ENCODE measurements around the gene STOM.

STOM gene

DNA sequence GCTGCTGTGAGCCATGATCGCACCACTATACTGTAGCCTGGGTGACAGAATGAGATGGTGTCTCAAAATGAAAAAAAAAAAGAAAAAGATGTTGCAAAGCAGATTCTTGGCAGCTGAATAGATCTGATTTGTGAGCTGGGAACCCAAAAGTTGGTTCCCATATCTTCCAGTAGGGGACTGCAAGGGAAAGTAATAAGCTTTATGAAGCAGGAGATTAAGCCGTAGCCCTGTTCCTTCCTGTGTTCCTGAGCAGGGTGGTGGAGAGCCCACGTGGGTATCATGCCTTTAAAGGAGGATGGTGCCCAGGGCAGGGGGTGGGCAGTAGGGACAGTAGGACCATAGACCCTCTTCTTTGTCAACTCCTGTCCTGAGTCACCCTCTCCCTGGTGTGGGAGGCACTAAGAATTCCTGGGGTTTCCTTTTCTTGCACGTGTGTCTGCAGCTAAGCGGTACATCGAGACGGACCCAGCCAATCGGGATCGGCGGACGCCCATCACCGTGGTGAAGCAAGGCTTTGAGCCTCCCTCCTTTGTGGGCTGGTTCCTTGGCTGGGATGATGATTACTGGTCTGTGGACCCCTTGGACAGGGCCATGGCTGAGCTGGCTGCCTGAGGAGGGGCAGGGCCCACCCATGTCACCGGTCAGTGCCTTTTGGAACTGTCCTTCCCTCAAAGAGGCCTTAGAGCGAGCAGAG lies 37.9 kb downstream of the STOM start:
- 0 out of 2 replicates have a peak, but pooled peaks cover 9% of the 10 kb centered on the region for H4K20me1 ChIP-seq
- no peak overlapping the region for H3K9ac ChIP-seq
- H3K27ac ChIP-seq, result no peak overlapping the region
- peaks cover 40% of the 10 kb centered on the region for H3K4me1 ChIP-seq
- no peaks in the 10 kb centered on the region for H3K27me3 ChIP-seq
- H3K9me3 ChIP-seq, result no peaks in the 10 kb centered on the region
- no peak overlapping the region for H3K4me3 ChIP-seq
- H3K36me3 ChIP-seq, result peaks cover 60% of the 10 kb centered on the region
- no peak overlapping the region for H3K4me2 ChIP-seq
- no peak for TF ChIP-seq Cebpa-rat (IDR thresholded peaks at IDR 0.05)

DNA sequence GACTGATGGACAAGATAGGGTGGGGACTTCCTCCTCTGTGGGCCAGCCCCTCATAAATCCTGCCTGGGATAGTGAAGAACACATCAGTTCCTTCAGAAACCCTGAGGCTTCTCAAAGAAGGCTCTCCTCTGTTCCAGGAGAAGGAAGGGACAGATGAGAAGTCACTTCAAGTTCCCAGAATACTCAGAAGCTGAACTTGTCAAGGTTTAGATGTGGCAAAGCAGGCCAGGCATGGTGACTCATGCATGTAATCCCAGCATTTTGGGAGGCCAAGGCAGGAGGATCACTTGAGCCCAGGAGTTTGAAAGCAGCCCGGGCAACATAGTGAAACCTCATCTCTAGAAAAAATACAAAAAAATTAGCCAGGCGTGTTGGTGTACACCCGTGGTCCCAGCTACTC lies 38.5 kb downstream of the STOM start:
- Histone ChIP-seq H3K4me2 (no peak overlapping the region), H3K9me3 (no peaks in the 10 kb centered on the region), H4K20me1 (0 out of 2 replicates have a peak, but pooled peaks cover 9% of the 10 kb centered on the region), H3K27ac (no peak overlapping the region), H3K4me1 (peaks cover 34% of the 10 kb centered on the region), H3K36me3 (peaks cover 66% of the 10 kb centered on the region), H3K9ac (no peak overlapping the region), H3K4me3 (no peak overlapping the region), H3K27me3 (no peaks in the 10 kb centered on the region)
- TF ChIP-seq Cebpa-rat (IDR thresholded peaks at IDR 0.05), result no peak

DNA sequence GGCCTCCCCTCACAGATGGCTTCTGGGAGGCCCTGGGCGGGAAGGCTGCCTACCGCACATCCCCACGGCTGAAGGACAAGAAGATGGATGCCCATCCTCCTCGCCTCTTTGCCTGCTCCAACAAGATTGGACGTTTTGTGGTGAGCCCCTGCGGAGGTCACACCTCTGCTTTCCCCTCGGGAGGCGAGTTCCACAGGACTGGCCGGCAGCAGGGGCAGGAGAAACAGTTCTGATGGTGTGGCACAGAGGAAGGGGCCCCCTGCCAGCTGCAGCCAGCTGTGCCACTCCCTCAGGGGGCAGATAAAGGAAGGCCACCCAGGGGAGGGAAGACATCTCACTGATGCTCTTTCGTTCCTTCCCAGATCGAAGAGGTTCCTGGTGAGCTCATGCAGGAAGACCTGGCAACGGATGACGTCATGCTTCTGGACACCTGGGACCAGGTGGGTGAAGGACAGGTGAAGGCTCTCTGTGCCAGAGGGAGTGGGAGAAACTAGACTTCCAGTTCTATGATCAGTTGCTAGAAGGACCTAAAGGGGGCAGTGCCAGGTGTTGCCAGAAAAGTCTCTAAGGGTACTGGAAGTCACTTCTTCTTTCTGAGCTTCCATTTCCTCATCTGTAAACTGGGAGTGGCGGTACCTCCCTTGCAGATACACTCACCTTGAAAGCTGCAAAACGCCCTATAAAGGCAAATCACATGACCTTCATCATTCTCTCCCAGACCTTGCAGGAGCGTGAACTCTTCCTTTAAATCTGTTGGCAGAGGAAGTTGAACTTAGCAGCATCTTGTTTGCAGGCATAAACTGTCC lies 41.0 kb downstream of the STOM start:
- Histone ChIP-seq H3K4me3 (no peak overlapping the region), H3K36me3 (peaks cover 90% of the 10 kb centered on the region), H3K27me3 (no peaks in the 10 kb centered on the region), H3K9me3 (no peaks in the 10 kb centered on the region), H4K20me1 (0 out of 2 replicates have a peak, but pooled peaks cover 3% of the 10 kb centered on the region), H3K27ac (no peak overlapping the region), H3K9ac (no peak overlapping the region), H3K4me2 (no peak overlapping the region), H3K4me1 (peaks cover 10% of the 10 kb centered on the region)
- TF ChIP-seq Cebpa-rat (IDR thresholded peaks at IDR 0.05), result no peak

DNA sequence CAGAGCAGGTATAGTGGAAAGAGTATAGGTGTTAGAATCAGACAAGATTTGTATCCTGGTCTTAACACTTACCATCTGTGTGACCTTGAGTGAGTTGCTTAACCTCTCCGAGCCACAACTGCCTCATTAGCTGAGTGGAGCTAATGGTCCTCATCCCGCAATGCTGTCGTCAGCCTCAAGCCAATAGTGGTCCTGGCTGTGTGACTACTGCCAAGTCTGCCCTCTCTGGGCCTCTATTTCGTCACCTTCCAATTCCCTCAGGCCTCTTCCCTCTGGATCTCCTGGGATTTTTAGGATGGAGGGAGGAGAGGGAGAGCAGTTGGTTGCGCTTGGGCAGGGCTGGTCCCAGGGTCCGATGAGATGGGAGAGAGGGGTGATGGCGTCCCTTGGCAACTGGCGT lies 41.6 kb downstream of the STOM start:
- H3K27me3 ChIP-seq, result no peaks in the 10 kb centered on the region
- no peak overlapping the region for H3K4me3 ChIP-seq
- no peak for TF ChIP-seq Cebpa-rat (IDR thresholded peaks at IDR 0.05)
- no peak overlapping the region for H3K27ac ChIP-seq
- peaks cover 4% of the 10 kb centered on the region; the same call in 1 of the 2 replicates for H3K4me1 ChIP-seq
- H4K20me1 ChIP-seq, result no peaks in the 10 kb centered on the region
- H3K9me3 ChIP-seq, result no peaks in the 10 kb centered on the region
- H3K9ac ChIP-seq, result no peak overlapping the region
- H3K36me3 ChIP-seq, result peaks cover 96% of the 10 kb centered on the region
- H3K4me2 ChIP-seq, result no peak overlapping the region

DNA sequence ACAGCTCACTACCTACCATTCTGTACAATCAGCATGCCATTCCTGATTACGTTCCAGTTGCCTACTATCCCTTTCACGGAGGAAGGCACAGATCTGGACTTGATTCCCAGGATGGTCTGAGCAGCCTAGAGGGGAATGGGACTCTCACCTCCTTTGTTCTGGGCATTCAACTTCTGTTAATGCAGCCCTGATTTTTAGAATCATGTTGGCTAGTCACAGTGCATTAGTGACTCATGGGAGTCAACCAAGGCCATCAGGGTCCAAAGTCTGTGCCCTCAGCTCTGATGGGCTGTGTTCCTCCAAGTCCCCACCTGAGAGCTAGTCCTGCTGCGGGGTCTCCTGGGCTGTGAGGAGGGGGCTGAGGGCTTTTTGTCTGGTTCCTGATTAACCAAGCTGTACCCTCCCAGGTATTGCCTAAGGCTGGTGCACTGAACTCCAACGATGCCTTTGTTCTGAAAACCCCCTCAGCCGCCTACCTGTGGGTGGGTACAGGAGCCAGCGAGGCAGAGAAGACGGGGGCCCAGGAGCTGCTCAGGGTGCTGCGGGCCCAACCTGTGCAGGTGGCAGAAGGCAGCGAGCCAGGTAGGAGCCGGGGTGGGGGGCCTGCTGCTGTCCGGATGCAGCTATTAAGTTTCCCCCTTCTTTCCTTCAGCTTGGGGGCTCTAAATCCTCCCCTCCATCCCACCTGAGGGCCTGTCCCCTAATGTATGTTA lies 43.0 kb downstream of the STOM start:
- no peak for TF ChIP-seq Cebpa-rat (IDR thresholded peaks at IDR 0.05)
- H3K36me3 ChIP-seq, result peaks cover 98% of the 10 kb centered on the region
- no peak overlapping the region for H3K9ac ChIP-seq
- H3K27me3 ChIP-seq, result no peaks in the 10 kb centered on the region
- H3K27ac ChIP-seq, result no peak overlapping the region
- no peaks in the 10 kb centered on the region for H3K9me3 ChIP-seq
- H4K20me1 ChIP-seq, result no peaks in the 10 kb centered on the region
- H3K4me2 ChIP-seq, result no peak overlapping the region
- no peaks in the 10 kb centered on the region for H3K4me1 ChIP-seq
- H3K4me3 ChIP-seq, result no peak overlapping the region

DNA sequence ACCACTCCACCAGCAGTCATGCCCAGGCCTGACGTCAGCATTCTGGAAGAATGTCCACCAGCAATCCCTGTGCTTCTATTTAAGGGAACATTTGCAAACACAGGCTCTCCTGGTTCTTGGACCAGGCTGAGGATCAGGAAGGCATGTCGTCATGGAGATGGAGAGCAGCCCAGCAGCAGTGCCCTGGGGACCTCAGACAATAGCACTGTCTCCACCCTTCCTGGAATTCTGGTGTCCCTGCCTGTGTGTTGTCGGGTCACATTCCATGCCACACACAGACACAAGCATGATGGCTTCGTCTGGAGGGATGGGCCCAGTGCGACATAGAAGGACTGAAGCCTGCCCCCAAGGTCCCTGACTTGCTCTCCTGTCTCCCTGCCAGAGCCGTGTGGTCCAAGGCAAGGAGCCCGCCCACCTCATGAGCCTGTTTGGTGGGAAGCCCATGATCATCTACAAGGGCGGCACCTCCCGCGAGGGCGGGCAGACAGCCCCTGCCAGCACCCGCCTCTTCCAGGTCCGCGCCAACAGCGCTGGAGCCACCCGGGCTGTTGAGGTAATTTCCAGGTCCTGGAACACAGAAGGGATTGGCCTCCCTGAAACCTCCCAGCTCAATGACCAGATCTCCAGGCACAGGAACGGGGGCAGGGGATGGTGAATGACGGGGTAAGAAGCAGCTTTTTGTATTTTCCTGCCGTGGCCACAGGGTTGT lies 43.8 kb downstream of the STOM start:
- H3K4me3 ChIP-seq, result no peak overlapping the region

DNA sequence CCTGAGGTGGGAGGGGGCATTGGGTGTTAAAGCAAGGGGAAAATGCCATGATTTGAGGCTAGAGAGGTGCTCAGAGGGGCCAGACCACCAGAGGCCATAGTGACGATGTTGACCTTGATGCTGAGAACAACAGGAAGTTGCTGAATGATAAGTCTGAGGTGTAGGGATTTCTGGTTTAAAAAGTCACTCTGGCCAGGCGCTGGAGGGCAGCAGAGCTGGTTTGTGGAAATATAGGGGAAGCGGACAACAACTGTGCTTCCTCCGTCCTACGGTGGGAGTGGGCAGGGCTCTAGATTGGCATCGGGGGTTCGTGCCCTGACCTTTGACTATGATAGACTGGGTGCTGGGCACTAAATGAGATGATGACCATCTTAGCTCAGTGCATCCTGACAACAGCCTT lies 44.7 kb downstream of the STOM start:
- Histone ChIP-seq H4K20me1 (no peaks in the 10 kb centered on the region; the same call in 1 of the 2 replicates), H3K9ac (no peak overlapping the region), H3K27ac (no peak overlapping the region), H3K4me2 (no peak overlapping the region), H3K4me1 (peaks cover 10% of the 10 kb centered on the region), H3K36me3 (peaks cover 98% of the 10 kb centered on the region), H3K4me3 (no peak overlapping the region), H3K27me3 (no peaks in the 10 kb centered on the region), H3K9me3 (no peaks in the 10 kb centered on the region)
- no peak for TF ChIP-seq Cebpa-rat (IDR thresholded peaks at IDR 0.05)

More for the DNA sequence above, 43.8 kb downstream of the STOM start:
- Histone ChIP-seq H3K9me3 (no peaks in the 10 kb centered on the region), H3K9ac (no peak overlapping the region), H3K36me3 (peaks cover 98% of the 10 kb centered on the region), H3K27me3 (no peaks in the 10 kb centered on the region), H3K27ac (no peak overlapping the region), H3K4me2 (no peak overlapping the region), H3K4me1 (peaks cover 1% of the 10 kb centered on the region; the same call in 1 of the 2 replicates), H4K20me1 (no peaks in the 10 kb centered on the region; the same call in 1 of the 2 replicates)
- no peak for TF ChIP-seq Cebpa-rat (IDR thresholded peaks at IDR 0.05)

DNA sequence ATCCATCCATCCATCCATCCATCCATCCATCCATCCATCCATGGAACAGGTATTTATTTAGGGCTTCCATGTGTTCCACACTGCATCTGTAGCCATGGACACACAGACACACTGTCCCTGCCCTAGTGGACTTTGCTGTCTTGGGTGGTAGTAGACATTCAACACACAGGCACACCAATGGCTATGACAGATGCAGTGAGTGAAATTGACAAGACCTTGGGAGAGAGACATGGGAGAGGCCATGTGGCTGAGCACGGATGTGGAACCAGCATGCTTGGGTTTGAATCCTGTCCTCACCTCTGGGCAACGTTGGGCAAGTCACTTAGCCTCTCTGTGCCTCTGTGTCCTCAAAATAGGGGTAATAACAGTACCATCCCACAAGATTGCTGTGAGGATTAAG lies 45.3 kb downstream of the STOM start:
- TF ChIP-seq Cebpa-rat (IDR thresholded peaks at IDR 0.05), result no peak
- H3K27me3 ChIP-seq, result no peaks in the 10 kb centered on the region
- H3K4me1 ChIP-seq, result peaks cover 13% of the 10 kb centered on the region
- no peaks in the 10 kb centered on the region; the same call in 1 of the 2 replicates for H4K20me1 ChIP-seq
- H3K9me3 ChIP-seq, result no peaks in the 10 kb centered on the region
- H3K9ac ChIP-seq, result no peak overlapping the region
- no peak overlapping the region for H3K27ac ChIP-seq
- no peak overlapping the region for H3K4me2 ChIP-seq
- peaks cover 91% of the 10 kb centered on the region for H3K36me3 ChIP-seq
- H3K4me3 ChIP-seq, result no peak overlapping the region

DNA sequence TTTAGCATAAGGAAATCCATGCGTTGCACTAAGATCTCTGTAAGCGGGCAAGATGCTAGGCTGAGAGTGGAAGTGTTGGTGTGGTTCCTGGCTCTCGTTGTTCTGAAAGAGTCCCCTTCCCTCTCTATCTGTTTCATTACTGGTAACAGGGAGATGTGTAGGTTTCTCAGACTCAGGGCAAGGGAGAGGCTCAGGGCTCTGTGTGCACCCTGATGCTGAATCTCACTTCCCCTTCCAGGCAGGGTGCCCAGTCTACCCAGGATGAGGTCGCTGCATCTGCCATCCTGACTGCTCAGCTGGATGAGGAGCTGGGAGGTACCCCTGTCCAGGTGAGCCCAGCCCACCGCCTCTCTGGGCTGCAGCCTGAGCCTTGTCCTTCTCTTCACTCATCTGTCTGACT lies 45.7 kb downstream of the STOM start:
- no peak overlapping the region for H3K27ac ChIP-seq
- H3K36me3 ChIP-seq, result peaks cover 87% of the 10 kb centered on the region
- TF ChIP-seq Cebpa-rat (IDR thresholded peaks at IDR 0.05), result no peak
- H3K9ac ChIP-seq, result no peak overlapping the region
- no peak overlapping the region for H3K4me3 ChIP-seq
- H3K9me3 ChIP-seq, result no peaks in the 10 kb centered on the region
- H3K4me2 ChIP-seq, result no peak overlapping the region
- H3K4me1 ChIP-seq, result peaks cover 13% of the 10 kb centered on the region
- H3K27me3 ChIP-seq, result no peaks in the 10 kb centered on the region
- no peaks in the 10 kb centered on the region; the same call in 1 of the 2 replicates for H4K20me1 ChIP-seq
